HEK293 (cell line): Measurements from ENCODE around the gene ERICH4.

ENCODE experiments used
- GLI4 ChIP-seq: fragments of 450-650 bp; formaldehyde crosslinking; IDR thresholded peaks from 2 replicates; pipeline ENCODE4 v1.5.1; 2016; ENCODE audit warnings: missing biosample characterization, missing genetic modification characterization
- HOXD13 ChIP-seq: sonication (generic); formaldehyde crosslinking; IDR thresholded peaks from 2 replicates; pipeline ENCODE4 v1.8.0; 2022; ENCODE audit warnings: missing genetic modification reagents, borderline replicate concordance
- TCF7L2 ChIP-seq: IDR thresholded peaks from 2 replicates; pipeline ENCODE4 v1.6.1; 2011; ENCODE audit warnings: low read depth, mild to moderate bottlenecking, inconsistent platforms, low read length, moderate library complexity, borderline replicate concordance
- ZFP37 ChIP-seq: fragments of 450-650 bp; formaldehyde crosslinking; IDR thresholded peaks from 2 replicates; pipeline ENCODE4 v1.5.1; 2016; ENCODE audit warnings: missing biosample characterization, missing genetic modification characterization
- ZNF121 ChIP-seq: fragments of 450-650 bp; formaldehyde crosslinking; IDR thresholded peaks from 2 replicates; pipeline ENCODE4 v1.5.1; 2016; ENCODE audit warnings: missing biosample characterization, missing genetic modification characterization
- ZNF292 ChIP-seq: fragments of 450-650 bp; formaldehyde crosslinking; IDR thresholded peaks from 2 replicates; pipeline ENCODE4 v1.5.1; 2016; ENCODE audit warnings: low read depth, missing biosample characterization, missing genetic modification characterization, borderline replicate concordance
- ZXDB ChIP-seq: fragments of 450-650 bp; formaldehyde crosslinking; IDR thresholded peaks from 2 replicates; pipeline ENCODE4 v1.5.1; 2016; ENCODE audit warnings: missing biosample characterization, missing genetic modification characterization
- TF ChIP-seq, protein P1 (sequence below): fragments of 450-650 bp; formaldehyde crosslinking; IDR thresholded peaks from 2 replicates; pipeline ENCODE4 v1.5.1; 2016; ENCODE audit warnings: missing biosample characterization, missing genetic modification characterization
- TF ChIP-seq, protein P2 (sequence below): fragments of 450-650 bp; formaldehyde crosslinking; IDR thresholded peaks from 2 replicates; pipeline ENCODE4 v1.5.1; 2016; ENCODE audit warnings: missing biosample characterization, missing genetic modification characterization

DNA sequence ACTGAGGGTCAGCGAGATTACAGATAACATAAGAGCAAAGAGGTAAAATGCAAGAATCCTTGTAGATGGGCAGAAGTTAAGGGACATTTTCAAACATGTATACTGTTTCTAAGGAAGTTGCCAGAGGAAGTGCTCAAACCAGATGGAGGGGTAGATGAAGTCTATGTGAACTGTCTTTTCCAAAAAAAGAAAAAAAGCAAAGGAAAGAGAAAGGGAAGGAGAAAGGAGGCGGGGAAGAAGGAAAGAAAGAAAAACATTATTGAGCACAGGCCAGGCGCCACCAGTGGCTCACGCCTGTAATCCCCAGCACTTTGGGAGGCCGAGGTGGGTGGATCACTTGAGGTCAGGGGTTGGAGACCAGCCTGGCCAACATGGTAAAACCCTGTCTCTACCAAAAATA lies 8.5 kb upstream of the ERICH4 start:
- TF ChIP-seq ZXDB (tag by site-specific recombination) = no peak
- TF ChIP-seq ZFP37 (tag by site-specific recombination) = no peak
- no peak for TF ChIP-seq GLI4
- no peak for TF ChIP-seq TCF7L2
- no peak for TF ChIP-seq HOXD13 (CRISPR knock-in tag)
- TF ChIP-seq, protein P1, sequence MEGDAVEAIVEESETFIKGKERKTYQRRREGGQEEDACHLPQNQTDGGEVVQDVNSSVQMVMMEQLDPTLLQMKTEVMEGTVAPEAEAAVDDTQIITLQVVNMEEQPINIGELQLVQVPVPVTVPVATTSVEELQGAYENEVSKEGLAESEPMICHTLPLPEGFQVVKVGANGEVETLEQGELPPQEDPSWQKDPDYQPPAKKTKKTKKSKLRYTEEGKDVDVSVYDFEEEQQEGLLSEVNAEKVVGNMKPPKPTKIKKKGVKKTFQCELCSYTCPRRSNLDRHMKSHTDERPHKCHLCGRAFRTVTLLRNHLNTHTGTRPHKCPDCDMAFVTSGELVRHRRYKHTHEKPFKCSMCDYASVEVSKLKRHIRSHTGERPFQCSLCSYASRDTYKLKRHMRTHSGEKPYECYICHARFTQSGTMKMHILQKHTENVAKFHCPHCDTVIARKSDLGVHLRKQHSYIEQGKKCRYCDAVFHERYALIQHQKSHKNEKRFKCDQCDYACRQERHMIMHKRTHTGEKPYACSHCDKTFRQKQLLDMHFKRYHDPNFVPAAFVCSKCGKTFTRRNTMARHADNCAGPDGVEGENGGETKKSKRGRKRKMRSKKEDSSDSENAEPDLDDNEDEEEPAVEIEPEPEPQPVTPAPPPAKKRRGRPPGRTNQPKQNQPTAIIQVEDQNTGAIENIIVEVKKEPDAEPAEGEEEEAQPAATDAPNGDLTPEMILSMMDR (tag by site-specific recombination) = no peak
- no peak for TF ChIP-seq ZNF121
- TF ChIP-seq ZNF292 (tag by site-specific recombination) = no peak
- TF ChIP-seq, protein P2, sequence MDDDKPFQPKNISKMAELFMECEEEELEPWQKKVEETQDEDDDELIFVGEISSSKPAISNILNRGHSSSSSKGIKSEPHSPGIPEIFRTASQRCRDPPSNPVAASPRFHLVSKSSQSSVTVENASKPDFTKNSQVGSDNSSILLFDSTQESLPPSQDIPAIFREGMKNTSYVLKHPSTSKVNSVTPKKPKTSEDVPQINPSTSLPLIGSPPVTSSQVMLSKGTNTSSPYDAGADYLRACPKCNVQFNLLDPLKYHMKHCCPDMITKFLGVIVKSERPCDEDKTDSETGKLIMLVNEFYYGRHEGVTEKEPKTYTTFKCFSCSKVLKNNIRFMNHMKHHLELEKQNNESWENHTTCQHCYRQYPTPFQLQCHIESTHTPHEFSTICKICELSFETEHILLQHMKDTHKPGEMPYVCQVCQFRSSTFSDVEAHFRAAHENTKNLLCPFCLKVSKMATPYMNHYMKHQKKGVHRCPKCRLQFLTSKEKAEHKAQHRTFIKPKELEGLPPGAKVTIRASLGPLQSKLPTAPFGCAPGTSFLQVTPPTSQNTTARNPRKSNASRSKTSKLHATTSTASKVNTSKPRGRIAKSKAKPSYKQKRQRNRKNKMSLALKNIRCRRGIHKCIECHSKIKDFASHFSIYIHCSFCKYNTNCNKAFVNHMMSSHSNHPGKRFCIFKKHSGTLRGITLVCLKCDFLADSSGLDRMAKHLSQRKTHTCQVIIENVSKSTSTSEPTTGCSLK (tag by site-specific recombination) = no peak
